ENCODE results near the gene MAD1L1.
A peak's percentile ranks its signal among the peaks of the same experiment; 100 is the strongest.

MAD1L1 gene

DNA sequence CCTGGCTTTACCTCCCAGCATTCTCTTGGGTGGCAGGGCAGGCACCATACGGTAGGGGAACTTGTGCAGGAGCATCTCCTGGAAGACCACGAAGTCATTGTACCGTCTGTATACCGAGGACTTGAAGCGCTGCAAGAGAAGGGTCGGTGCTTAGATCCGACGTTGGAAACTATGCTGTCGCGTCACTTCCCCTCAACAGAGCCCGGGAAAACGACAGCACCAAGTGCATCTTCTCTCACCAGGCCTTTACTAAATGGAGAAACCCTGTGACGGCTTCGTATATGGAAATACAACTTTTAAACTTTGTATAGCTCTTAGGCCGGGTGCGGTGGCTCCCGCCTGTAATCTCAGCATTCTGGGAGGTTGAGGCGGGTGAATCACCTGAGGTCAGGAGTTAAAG lies 42.4 kb upstream of the MAD1L1 start:
- TF ChIP-seq, protein P1, sequence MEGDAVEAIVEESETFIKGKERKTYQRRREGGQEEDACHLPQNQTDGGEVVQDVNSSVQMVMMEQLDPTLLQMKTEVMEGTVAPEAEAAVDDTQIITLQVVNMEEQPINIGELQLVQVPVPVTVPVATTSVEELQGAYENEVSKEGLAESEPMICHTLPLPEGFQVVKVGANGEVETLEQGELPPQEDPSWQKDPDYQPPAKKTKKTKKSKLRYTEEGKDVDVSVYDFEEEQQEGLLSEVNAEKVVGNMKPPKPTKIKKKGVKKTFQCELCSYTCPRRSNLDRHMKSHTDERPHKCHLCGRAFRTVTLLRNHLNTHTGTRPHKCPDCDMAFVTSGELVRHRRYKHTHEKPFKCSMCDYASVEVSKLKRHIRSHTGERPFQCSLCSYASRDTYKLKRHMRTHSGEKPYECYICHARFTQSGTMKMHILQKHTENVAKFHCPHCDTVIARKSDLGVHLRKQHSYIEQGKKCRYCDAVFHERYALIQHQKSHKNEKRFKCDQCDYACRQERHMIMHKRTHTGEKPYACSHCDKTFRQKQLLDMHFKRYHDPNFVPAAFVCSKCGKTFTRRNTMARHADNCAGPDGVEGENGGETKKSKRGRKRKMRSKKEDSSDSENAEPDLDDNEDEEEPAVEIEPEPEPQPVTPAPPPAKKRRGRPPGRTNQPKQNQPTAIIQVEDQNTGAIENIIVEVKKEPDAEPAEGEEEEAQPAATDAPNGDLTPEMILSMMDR (conservative IDR thresholded peaks at IDR 0.05), result no peak
- H3K27ac ChIP-seq, result no peak overlapping the region

GRCh38 chr7:2274666-2275065 lies 41.9 kb upstream of the MAD1L1 start:
- TF ChIP-seq, protein P1 (conservative IDR thresholded peaks at IDR 0.05), result no peak
- H3K27ac ChIP-seq, result no peak overlapping the region

DNA sequence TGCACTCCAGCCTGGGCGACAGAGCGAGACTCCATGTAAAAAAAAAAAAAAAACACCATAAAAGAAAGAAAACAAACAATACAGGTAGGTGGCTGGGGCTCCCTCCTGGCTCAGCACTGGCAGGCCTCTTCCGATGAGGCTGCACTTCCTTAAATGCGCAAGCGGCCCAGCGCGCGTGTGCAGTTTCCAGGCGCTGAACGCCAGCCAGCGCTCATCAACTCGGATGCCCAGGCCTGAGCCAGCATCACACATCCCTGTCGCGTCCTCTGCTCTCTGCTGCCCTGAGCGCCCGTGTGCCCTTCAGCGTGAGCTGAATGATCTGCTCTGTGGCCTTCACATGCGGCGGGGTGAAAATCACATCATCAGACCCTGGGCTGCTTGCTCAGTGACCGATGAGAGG lies 41.1 kb upstream of the MAD1L1 start:
- no peak overlapping the region for H3K27ac ChIP-seq
- TF ChIP-seq, protein P1 (conservative IDR thresholded peaks at IDR 0.05), result no peak

- H3K27ac ChIP-seq, result no peak overlapping the region
- TF ChIP-seq, protein P1 (conservative IDR thresholded peaks at IDR 0.05), result no peak
Observed at GRCh38 chr7:2272031-2272430, 39.3 kb upstream of the MAD1L1 start.

DNA sequence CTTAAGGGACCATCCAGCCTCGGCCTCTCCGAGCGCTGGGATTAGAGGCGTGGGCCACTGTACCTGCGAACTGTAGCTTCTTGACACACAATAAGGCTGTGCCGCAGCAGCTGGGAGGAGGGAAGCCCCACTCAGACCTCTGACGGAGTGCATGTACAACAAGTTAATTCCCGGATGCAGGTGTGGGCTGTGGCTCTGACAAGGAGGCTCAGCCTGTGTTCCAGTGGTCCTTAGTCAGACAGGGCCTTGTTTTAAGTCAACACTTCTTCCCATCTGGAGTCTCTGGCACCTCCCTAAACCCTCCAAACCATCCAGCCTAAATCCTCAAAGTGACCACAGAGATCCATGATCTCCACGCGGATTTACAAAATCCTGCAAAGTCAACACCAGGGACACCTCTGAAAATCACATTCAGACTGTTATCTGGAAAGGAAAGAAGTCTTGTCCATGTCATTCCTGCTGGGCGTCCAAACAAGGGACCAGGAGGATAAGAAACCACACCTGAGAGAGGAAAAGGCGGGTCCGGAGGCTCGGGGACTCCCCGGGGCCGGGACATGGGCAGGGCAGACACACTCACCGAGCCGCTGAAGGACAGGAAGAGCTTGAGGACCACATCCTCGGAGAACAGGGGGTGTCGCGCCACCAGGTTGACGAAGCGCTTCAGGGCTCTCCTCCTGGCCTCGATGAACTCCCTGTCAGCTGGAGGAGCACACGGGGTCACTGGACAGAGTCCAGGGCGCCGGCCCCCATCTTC lies 38.7 kb upstream of the MAD1L1 start:
- TF ChIP-seq, protein P1 (conservative IDR thresholded peaks at IDR 0.05), result no peak
- no peak overlapping the region for H3K27ac ChIP-seq

DNA sequence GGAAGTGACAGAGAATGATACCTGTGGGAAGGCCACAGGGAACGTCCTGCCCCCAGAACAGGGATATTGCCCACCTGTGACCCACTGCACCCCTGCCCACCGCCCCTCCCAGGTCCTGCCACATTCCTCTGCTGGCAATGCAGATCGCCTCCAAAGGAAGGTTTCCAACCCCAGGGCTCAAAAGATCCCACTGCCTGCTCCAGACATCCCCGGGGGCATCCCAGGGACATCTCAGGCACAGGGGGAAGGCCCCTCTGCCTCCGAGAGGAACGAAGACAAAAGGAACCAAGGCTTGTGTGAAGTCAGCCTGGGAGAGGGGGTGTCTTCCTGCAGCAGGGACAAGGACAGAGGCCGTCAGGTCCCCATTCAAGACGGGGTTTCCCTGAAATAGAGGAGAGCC lies 37.8 kb upstream of the MAD1L1 start:
- TF ChIP-seq, protein P1 (conservative IDR thresholded peaks at IDR 0.05), result no peak
- H3K27ac ChIP-seq, result no peak overlapping the region

DNA sequence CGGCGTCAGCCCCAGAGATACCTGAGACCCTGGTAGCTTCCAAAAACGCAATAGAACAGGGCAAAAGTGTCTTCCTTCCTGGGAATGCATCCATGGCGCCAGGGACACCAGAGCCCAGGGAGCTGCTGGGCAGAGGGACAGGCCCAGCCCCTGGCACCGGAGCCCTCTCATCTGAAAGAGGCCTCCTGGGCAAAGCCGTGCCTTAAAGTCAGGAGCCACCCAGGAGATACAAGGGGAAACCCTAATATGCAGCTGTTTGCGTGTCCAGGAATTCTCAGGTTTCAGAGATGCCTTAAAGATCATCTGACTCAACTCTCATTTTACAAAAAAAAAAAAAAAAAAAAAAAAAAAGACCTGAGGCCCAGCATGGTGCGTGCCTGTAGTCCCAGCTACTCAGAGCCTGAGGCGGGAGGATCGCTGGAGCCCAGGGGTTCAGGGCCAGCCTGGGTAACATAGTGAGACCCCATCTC lies 37.3 kb upstream of the MAD1L1 start:
- TF ChIP-seq, protein P1 (conservative IDR thresholded peaks at IDR 0.05), result no peak
- H3K27ac ChIP-seq, result peak overlapping the region; percentile 32

GRCh38 chr7:2269089-2269990 lies 36.6 kb upstream of the MAD1L1 start:
- peak overlapping the region; percentile 32 for H3K27ac ChIP-seq
